ENCODE results near the gene WT1. TPM values are rescaled to one million over a fixed set of nuclear protein-coding genes. Genes with fewer than 3 reads are reported as not detected.

WT1 gene
- total RNA-seq, 1 donor = 16.4 TPM

- peak overlapping the region; percentile 61 for H3K4me3 ChIP-seq (ENCODE audit: low read depth, low read length)
- TF ChIP-seq, protein P1, sequence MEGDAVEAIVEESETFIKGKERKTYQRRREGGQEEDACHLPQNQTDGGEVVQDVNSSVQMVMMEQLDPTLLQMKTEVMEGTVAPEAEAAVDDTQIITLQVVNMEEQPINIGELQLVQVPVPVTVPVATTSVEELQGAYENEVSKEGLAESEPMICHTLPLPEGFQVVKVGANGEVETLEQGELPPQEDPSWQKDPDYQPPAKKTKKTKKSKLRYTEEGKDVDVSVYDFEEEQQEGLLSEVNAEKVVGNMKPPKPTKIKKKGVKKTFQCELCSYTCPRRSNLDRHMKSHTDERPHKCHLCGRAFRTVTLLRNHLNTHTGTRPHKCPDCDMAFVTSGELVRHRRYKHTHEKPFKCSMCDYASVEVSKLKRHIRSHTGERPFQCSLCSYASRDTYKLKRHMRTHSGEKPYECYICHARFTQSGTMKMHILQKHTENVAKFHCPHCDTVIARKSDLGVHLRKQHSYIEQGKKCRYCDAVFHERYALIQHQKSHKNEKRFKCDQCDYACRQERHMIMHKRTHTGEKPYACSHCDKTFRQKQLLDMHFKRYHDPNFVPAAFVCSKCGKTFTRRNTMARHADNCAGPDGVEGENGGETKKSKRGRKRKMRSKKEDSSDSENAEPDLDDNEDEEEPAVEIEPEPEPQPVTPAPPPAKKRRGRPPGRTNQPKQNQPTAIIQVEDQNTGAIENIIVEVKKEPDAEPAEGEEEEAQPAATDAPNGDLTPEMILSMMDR (IDR thresholded peaks at IDR 0.05; ENCODE audit: insufficient read depth, low read depth, low read length) = no peak
- peak; percentile 63 for DNase-seq (ENCODE audit: low read depth)
Measured at GRCh38 chr11:32435942-32436750, 807 bp upstream of the WT1 start.

GRCh38 chr11:32435152-32435480, 223 bp downstream of the WT1 start:
- no peak for DNase-seq (ENCODE audit: low read depth)
- TF ChIP-seq, protein P1 (IDR thresholded peaks at IDR 0.05; ENCODE audit: insufficient read depth, low read depth, low read length) = no peak
- H3K4me3 ChIP-seq (ENCODE audit: low read depth, low read length) = peak overlapping the region; percentile 61

DNA sequence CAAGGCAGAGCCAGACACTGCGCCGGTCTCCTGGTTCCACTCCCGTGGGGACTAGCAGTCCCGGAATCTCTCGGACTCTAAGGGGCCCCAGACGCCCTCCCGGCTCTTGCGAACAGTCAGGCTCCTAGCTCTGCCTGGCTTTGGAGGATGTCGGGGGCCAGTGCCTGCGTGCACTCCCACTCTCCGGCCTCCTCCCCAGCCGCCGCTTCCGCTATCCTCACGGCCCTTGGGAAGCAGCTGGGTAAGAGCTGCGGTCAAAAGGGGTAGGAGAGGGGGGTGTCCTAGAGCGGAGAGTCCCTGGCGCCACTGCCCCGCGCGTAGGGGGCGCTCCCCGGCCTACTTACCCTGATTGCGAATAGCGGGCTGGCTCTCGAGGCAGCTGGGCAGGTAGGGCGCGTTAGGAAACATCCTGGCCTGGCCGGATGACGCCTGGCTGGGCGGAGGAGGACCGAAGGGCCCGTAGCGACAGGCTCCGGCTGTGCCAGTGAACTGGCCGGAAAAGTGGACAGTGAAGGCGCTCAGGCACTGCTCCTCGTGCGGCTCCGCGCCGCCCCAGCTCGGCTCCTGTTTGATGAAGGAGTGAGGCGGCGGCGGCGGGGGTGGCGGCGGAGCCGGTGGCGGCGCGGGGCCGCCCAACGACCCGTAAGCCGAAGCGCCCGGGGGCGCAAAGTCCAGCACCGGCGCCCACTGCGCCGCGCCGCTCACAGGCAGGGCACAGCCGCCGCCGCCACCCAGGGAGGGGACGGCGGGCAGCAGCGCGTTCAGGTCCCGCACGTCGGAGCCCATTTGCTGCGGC, 785 bp downstream of the WT1 start:
- no peak for DNase-seq (ENCODE audit: low read depth)
- peak overlapping the region; percentile 61 for H3K4me3 ChIP-seq (ENCODE audit: low read depth, low read length)
- TF ChIP-seq, protein P1 (IDR thresholded peaks at IDR 0.05; ENCODE audit: insufficient read depth, low read depth, low read length) = no peak

GRCh38 chr11:32433914-32434355, 1.4 kb downstream of the WT1 start:
- peak overlapping the region; percentile 61 for H3K4me3 ChIP-seq (ENCODE audit: low read depth, low read length)
- no peak for DNase-seq (ENCODE audit: low read depth)
- TF ChIP-seq, protein P1 (IDR thresholded peaks at IDR 0.05; ENCODE audit: insufficient read depth, low read depth, low read length) = no peak

- no peak for DNase-seq (ENCODE audit: low read depth)
- TF ChIP-seq, protein P1 (IDR thresholded peaks at IDR 0.05; ENCODE audit: insufficient read depth, low read depth, low read length) = no peak
- H3K4me3 ChIP-seq (ENCODE audit: low read depth, low read length) = peak overlapping the region; percentile 61
Measured at GRCh38 chr11:32433101-32433913, 2.0 kb downstream of the WT1 start.

DNA sequence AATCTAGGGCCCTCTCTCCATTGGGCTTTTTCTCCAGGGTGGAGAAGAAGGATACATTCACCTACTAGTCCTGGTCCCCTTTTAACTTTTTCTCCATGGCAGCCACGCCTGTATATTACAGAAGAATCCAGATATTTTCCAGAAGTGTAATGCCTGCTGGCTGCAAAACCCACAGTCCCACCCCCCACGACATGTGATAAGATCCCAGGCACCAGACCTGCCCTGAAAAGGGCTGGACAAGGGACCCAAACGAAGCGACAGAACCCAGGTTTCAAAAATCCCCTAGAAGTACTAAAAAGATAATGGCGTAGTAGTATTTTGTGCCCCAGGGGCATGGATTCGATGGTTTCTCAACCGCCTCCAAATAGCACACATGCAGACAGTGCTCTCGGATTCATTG, 2.8 kb downstream of the WT1 start:
- H3K4me3 ChIP-seq (ENCODE audit: low read depth, low read length) = peak overlapping the region; percentile 61
- no peak for DNase-seq (ENCODE audit: low read depth)
- TF ChIP-seq, protein P1 (IDR thresholded peaks at IDR 0.05; ENCODE audit: insufficient read depth, low read depth, low read length) = no peak
